Activated CD4-positive, alpha-beta T cell treated with anti-CD3 and anti-CD28 coated beads, Interleukin-2, Interleukin-6, amounts not matched to agents 100 ng/mL and 50 ng/mL, durations not matched to agents 16 hours and 8 hours (primary cell): ENCODE results near the gene ROBO2.
"Not testable (repeated sequence)": the region's sequence is repeated elsewhere in the genome, so short reads cannot be mapped to it uniquely, and the experiment has no call there.

ENCODE experiments used
- DNase-seq: peaks from one replicate; pipeline ENCODE4 v3.0.0-alpha.2; 2020

The ROBO2 gene

GRCh38 chr3:77348244-77348855 is 308.5 kb downstream of the ROBO2 start:
- no peak for DNase-seq

- DNase-seq = no peak
Measured at GRCh38 chr3:77354958-77355357, 315.1 kb downstream of the ROBO2 start.

- DNase-seq = no peak
Measured at GRCh38 chr3:77362936-77363335, 323.0 kb downstream of the ROBO2 start.

GRCh38 chr3:77365152-77365551 is 325.3 kb downstream of the ROBO2 start:
- no peak for DNase-seq

- DNase-seq = no peak
Measured at GRCh38 chr3:77370413-77370812, 330.5 kb downstream of the ROBO2 start.

GRCh38 chr3:77372018-77372417 is 332.1 kb downstream of the ROBO2 start:
- no peak for DNase-seq

GRCh38 chr3:77372634-77373346 is 332.9 kb downstream of the ROBO2 start:
- no peak for DNase-seq

GRCh38 chr3:77373619-77374018 is 333.7 kb downstream of the ROBO2 start:
- DNase-seq = no peak

GRCh38 chr3:77376511-77376910 is 336.6 kb downstream of the ROBO2 start:
- DNase-seq = no peak

GRCh38 chr3:77377717-77378116 is 337.8 kb downstream of the ROBO2 start:
- no peak for DNase-seq

- no peak for DNase-seq
Measured at GRCh38 chr3:77380136-77380535, 340.2 kb downstream of the ROBO2 start.

- DNase-seq = no peak
Measured at GRCh38 chr3:77381431-77381830, 341.5 kb downstream of the ROBO2 start.

- no peak for DNase-seq
Measured at GRCh38 chr3:77392181-77392580, 352.3 kb downstream of the ROBO2 start.

GRCh38 chr3:77394046-77394445 is 354.1 kb downstream of the ROBO2 start:
- no peak for DNase-seq

- no peak for DNase-seq
Measured at GRCh38 chr3:77404871-77405270, 365.0 kb downstream of the ROBO2 start.

GRCh38 chr3:77407441-77407840 is 367.5 kb downstream of the ROBO2 start:
- no peak for DNase-seq

- not testable (repeated sequence) for DNase-seq
Measured at GRCh38 chr3:77410334-77410733, 370.4 kb downstream of the ROBO2 start.

GRCh38 chr3:77411334-77411733 is 371.4 kb downstream of the ROBO2 start:
- DNase-seq = no peak

- DNase-seq = no peak
Measured at GRCh38 chr3:77412021-77412438, 372.1 kb downstream of the ROBO2 start.

GRCh38 chr3:77412584-77412983 is 372.7 kb downstream of the ROBO2 start:
- DNase-seq = no peak

GRCh38 chr3:77414881-77415280 is 375.0 kb downstream of the ROBO2 start:
- no peak for DNase-seq

GRCh38 chr3:77420336-77420735 is 380.4 kb downstream of the ROBO2 start:
- DNase-seq = no peak

GRCh38 chr3:77421916-77422315 is 382.0 kb downstream of the ROBO2 start:
- DNase-seq = no peak

- DNase-seq = no peak
Measured at GRCh38 chr3:77426531-77426930, 386.6 kb downstream of the ROBO2 start.

- DNase-seq = no peak
Measured at GRCh38 chr3:77427528-77427927, 387.6 kb downstream of the ROBO2 start.
